GM23338 (cell line): ENCODE measurements around the gene CDK5RAP2. TPM values are rescaled to one million over a fixed set of nuclear protein-coding genes. Genes with fewer than 3 reads are reported as not detected.

ENCODE experiments used
- ATAC-seq: fragments of 200-7000 bp; cut with Tn5 transposase; 3 replicates; pipeline ENCODE4 v1.9.1; 2020
- DNase-seq: peaks from one replicate; pipeline ENCODE4 v3.0.0-alpha.2; 2015; ENCODE audit warnings: low spot score
- H2AFZ ChIP-seq: fragments of 200-600 bp; sonication (generic); 2 replicates; pipeline ENCODE4 v1.8.0; 2016; ENCODE audit warnings: antibody characterized with exemption, mild to moderate bottlenecking, moderate library complexity
- H3F3A ChIP-seq: fragments of 200-600 bp; sonication (generic); replicated peaks from 2 replicates; pipeline ENCODE4 v1.8.0; 2017; ENCODE audit warnings: antibody characterized with exemption, mixed run types, low read depth
- H3K27ac ChIP-seq: fragments of 200-600 bp; sonication (generic); 2 replicates; pipeline ENCODE4 v1.6.1; 2016; ENCODE audit warnings: low read depth
- H3K27me3 ChIP-seq: fragments of 200-600 bp; sonication (generic); 2 replicates; pipeline ENCODE4 v1.8.0; 2016; ENCODE audit warnings: mild to moderate bottlenecking, mixed run types, moderate library complexity; ENCODE audit not compliant: insufficient read depth
- H3K36me3 ChIP-seq: fragments of 200-600 bp; sonication (generic); 2 replicates; pipeline ENCODE4 v1.8.0; 2016; ENCODE audit warnings: mild to moderate bottlenecking; ENCODE audit not compliant: insufficient read depth
- H3K4me1 ChIP-seq: fragments of 200-600 bp; sonication (generic); 2 replicates; pipeline ENCODE4 v1.8.0; 2016; ENCODE audit warnings: mild to moderate bottlenecking, moderate library complexity; ENCODE audit not compliant: insufficient read depth
- H3K4me2 ChIP-seq: fragments of 200-600 bp; sonication (generic); 2 replicates; pipeline ENCODE4 v1.7.1; 2017; ENCODE audit warnings: mixed run types
- H3K4me3 ChIP-seq: fragments of 200-600 bp; sonication (generic); 2 replicates; pipeline ENCODE4 v1.6.1; 2016; ENCODE audit warnings: mixed run types
- H3K79me2 ChIP-seq: fragments of 200-600 bp; sonication (generic); replicated peaks from 2 replicates; pipeline ENCODE4 v1.8.0; 2017; ENCODE audit warnings: mild to moderate bottlenecking; ENCODE audit not compliant: insufficient read depth
- H3K9me2 ChIP-seq: fragments of 200-600 bp; sonication (generic); 2 replicates; pipeline ENCODE4 v1.8.0; 2017; ENCODE audit not compliant: insufficient read depth
- H4K20me1 ChIP-seq: fragments of 200-600 bp; sonication (generic); replicated peaks from 2 replicates; pipeline ENCODE4 v1.8.0; 2017; ENCODE audit warnings: mild to moderate bottlenecking; ENCODE audit not compliant: insufficient read depth
- H3K27ac Mint-ChIP-seq: 2 replicates; pipeline ENCODE4 v1.8.0; 2020; ENCODE audit warnings: inconsistent platforms, mild to moderate bottlenecking, moderate library complexity, mixed read lengths
- H3K27me3 Mint-ChIP-seq: 3 replicates; pipeline ENCODE4 v1.8.0; 2022; ENCODE audit warnings: low read depth, mild to moderate bottlenecking, moderate library complexity, mixed read lengths, inconsistent platforms; ENCODE audit not compliant: insufficient read depth, poor library complexity
- H3K36me3 Mint-ChIP-seq: 3 replicates; pipeline ENCODE4 v1.8.0; 2021; ENCODE audit warnings: low read depth, mild to moderate bottlenecking, inconsistent platforms, moderate library complexity, mixed read lengths
- H3K4me1 Mint-ChIP-seq: 3 replicates; pipeline ENCODE4 v1.8.0; 2020; ENCODE audit warnings: mild to moderate bottlenecking, inconsistent platforms, mixed read lengths
- H3K4me3 Mint-ChIP-seq: 3 replicates; pipeline ENCODE4 v1.8.0; 2021; ENCODE audit warnings: moderate library complexity, mild to moderate bottlenecking, inconsistent platforms, mixed read lengths
- H3K9me3 Mint-ChIP-seq: 3 replicates; pipeline ENCODE4 v1.8.0; 2020; ENCODE audit warnings: moderate library complexity, mild to moderate bottlenecking, inconsistent platforms, mixed read lengths
- CREB1 ChIP-seq: fragments of 250-450 bp; sonication (Bioruptor Pico); IDR thresholded peaks from 2 replicates; pipeline ENCODE4 v1.5.0; 2020; ENCODE audit warnings: low read depth, mild to moderate bottlenecking, moderate library complexity
- CTCF ChIP-seq, 2 experiments: fragments of 200-600 bp in 1 of 2; sonication (generic) in 1 of 2; conservative IDR thresholded peaks; 2 replicates each; pipeline versions ENCODE4 v1.5.1 to v1.6.1; 2016 to 2017; ENCODE audit warnings: antibody characterized with exemption in 2 of 2, low read depth in 2 of 2, mild to moderate bottlenecking in 2 of 2, moderate library complexity in 1 of 2
- ETS1 ChIP-seq: IDR thresholded peaks from 2 replicates; pipeline ENCODE4 v1.6.1; 2016; ENCODE audit warnings: antibody characterized with exemption
- EZH2 ChIP-seq: fragments of 200-600 bp; sonication (generic); IDR thresholded peaks from one replicate; pipeline ENCODE4 v1.8.0; 2017; ENCODE audit warnings: antibody characterized with exemption, mild to moderate bottlenecking, low read depth; ENCODE audit not compliant: unreplicated experiment
- EZH2phosphoT487 ChIP-seq: fragments of 200-600 bp; sonication (generic); IDR thresholded peaks from one replicate; pipeline ENCODE4 v1.8.1; 2018; ENCODE audit warnings: antibody characterized with exemption; ENCODE audit not compliant: unreplicated experiment
- JUNB ChIP-seq: IDR thresholded peaks from one replicate; pipeline ENCODE4 v1.6.1; 2016; ENCODE audit warnings: antibody characterized with exemption; ENCODE audit not compliant: unreplicated experiment
- NANOG ChIP-seq: IDR thresholded peaks from 2 replicates; pipeline ENCODE4 v1.6.1; 2016; ENCODE audit warnings: antibody characterized with exemption, borderline replicate concordance
- POLR2AphosphoS5 ChIP-seq: IDR thresholded peaks from 2 replicates; pipeline ENCODE4 v1.6.1; 2016; ENCODE audit warnings: antibody characterized with exemption, low read depth
- REST ChIP-seq: IDR thresholded peaks from one replicate; pipeline ENCODE4 v1.6.1; 2018; ENCODE audit warnings: antibody characterized with exemption; ENCODE audit not compliant: unreplicated experiment
- STAT1 ChIP-seq: IDR thresholded peaks from one replicate; pipeline ENCODE4 v1.6.1; 2016; ENCODE audit warnings: antibody characterized with exemption; ENCODE audit not compliant: unreplicated experiment
- ZNF114 ChIP-seq: fragments of 250-450 bp; sonication (Bioruptor Pico); IDR thresholded peaks from 2 replicates; pipeline ENCODE4 v1.5.0; 2020; ENCODE audit warnings: mild to moderate bottlenecking, moderate library complexity
- ZNF331 ChIP-seq: fragments of 250-450 bp; sonication (Bioruptor Pico); IDR thresholded peaks from 2 replicates; pipeline ENCODE4 v1.5.0; 2020; ENCODE audit warnings: low read depth, mild to moderate bottlenecking, moderate library complexity
- ZNF462 ChIP-seq: fragments of 250-450 bp; sonication (Bioruptor Pico); IDR thresholded peaks from 2 replicates; pipeline ENCODE4 v1.5.0; 2020; ENCODE audit warnings: mild to moderate bottlenecking, moderate library complexity
- polyA plus RNA-seq: library from polyadenylated mRNA; unstranded; fragments of >200 nt; fragmentation: Nextera tagmentation; extraction: Ambion mirVana; gene quantifications from 2 replicates; pipeline ENCODE4 v1.2.1, GENCODE V29; 2016
- total RNA-seq: library from RNA; depleted of rRNA; stranded (reverse); fragments of >200 nt; shearing (Covaris generic); gene quantifications from 2 replicates; pipeline ENCODE4 v1.2.3, GENCODE V29; 2014

CDK5RAP2 gene
- total and polyA plus RNA-seq, 2 experiments from 2014 or later: 50.7 to 65.7 TPM

- Histone ChIP-seq H3K4me2 (no peak overlapping the region), H3K27me3 (no peaks in the 10 kb centered on the region), H2AFZ (no peak overlapping the region), H3K9me2 (0 out of 2 replicates have a peak, but pooled peaks cover 6% of the 10 kb centered on the region), H4K20me1 (no peaks in the 10 kb centered on the region), H3K4me1 (no peaks in the 10 kb centered on the region), H3F3A (no peaks in the 10 kb centered on the region), H3K36me3 (no peaks in the 10 kb centered on the region; the same call in 1 of the 2 replicates), H3K4me3 (no peak overlapping the region), H3K27ac (no peak overlapping the region), H3K79me2 (no peaks in the 10 kb centered on the region)
- H3K36me3 Mint-ChIP-seq: 0 out of 3 replicates have a peak, but pooled peaks cover 9% of the 10 kb centered on the region
- TF ChIP-seq JUNB: no peak
- TF ChIP-seq CTCF (conservative IDR thresholded peaks at IDR 0.05; ENCODE audit: low read depth in 2 of 2): no peak
- TF ChIP-seq ZNF331 (CRISPR knock-in tag): no peak
- TF ChIP-seq ETS1: no peak
- no peak for TF ChIP-seq ZNF462
- no peak for TF ChIP-seq EZH2phosphoT487
- no peak for TF ChIP-seq NANOG
- no peak for TF ChIP-seq EZH2
- TF ChIP-seq POLR2AphosphoS5: no peak
- no peak for TF ChIP-seq REST
- no peak for TF ChIP-seq STAT1
- no peak for TF ChIP-seq CREB1 (CRISPR knock-in tag)
- no peak for TF ChIP-seq ZNF114
- H3K9me3 Mint-ChIP-seq: peaks cover 16% of the 10 kb centered on the region; the same call in 2 of the 3 replicates
- H3K27ac Mint-ChIP-seq: no peak overlapping the region
- H3K27me3 Mint-ChIP-seq: peaks cover 11% of the 10 kb centered on the region
- H3K4me1 Mint-ChIP-seq: peaks cover 10% of the 10 kb centered on the region
- no peak overlapping the region for H3K4me3 Mint-ChIP-seq
- ATAC-seq (no peak), DNase-seq (no peak)
Measured at GRCh38 chr9:120369608-120370220, 210.3 kb downstream of the CDK5RAP2 start.
